CD4-positive, alpha-beta T cell treated with Interleukin-4 for 4 hours (primary cell): ENCODE measurements around the gene RIMS3.
"Not testable (repeated sequence)": the region's sequence is repeated elsewhere in the genome, so short reads cannot be mapped to it uniquely, and the experiment has no call there.

Experiments used
- DNase-seq: peaks from one replicate; pipeline ENCODE4 v3.0.0-alpha.2; 2020

RIMS3 gene

DNA sequence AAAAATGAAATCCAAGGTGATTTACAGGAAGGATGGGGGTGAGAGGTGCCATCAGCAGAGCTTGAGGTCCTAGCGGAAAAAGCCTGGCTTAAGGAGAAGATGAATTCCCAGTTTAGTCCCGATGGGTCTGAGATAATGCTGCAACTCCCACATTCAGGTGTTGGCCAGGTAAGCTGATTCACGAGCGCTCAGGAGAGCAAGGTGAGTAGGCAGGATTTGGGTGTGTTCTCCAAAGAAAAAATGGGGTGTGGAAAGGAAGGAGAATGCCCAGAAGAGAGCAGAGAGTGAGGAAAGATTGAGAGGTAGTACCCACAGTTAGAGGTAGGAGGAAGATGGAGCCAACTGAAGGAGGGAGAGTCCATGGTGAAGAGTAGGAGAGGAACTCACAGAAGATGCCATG is 12.5 kb downstream of the RIMS3 start:
- DNase-seq, result no peak

- no peak for DNase-seq
These were observed 13.0 kb downstream of the RIMS3 start for GRCh38 chr1:40652468-40652867.

- no peak for DNase-seq
These were observed 14.2 kb downstream of the RIMS3 start for GRCh38 chr1:40651138-40651857.

- no peak for DNase-seq
These were observed 15.4 kb downstream of the RIMS3 start for GRCh38 chr1:40650075-40650474.

DNA sequence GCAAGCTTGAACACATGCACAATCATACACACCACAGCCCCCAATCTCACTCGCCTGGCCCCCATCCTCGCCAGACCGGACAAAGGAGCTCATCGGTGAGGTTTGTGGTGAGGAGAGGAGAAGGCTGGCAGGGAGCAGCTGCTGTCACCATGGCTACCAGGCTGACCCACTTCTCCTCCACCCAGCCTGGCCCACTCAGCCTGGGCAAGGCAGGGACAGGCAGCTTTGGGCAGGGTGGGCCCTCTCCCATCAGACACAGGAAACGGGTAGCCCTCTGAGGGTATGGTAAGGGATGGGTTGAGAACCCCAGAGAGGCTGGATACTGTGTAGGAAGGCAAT is 15.9 kb downstream of the RIMS3 start:
- no peak for DNase-seq

DNA sequence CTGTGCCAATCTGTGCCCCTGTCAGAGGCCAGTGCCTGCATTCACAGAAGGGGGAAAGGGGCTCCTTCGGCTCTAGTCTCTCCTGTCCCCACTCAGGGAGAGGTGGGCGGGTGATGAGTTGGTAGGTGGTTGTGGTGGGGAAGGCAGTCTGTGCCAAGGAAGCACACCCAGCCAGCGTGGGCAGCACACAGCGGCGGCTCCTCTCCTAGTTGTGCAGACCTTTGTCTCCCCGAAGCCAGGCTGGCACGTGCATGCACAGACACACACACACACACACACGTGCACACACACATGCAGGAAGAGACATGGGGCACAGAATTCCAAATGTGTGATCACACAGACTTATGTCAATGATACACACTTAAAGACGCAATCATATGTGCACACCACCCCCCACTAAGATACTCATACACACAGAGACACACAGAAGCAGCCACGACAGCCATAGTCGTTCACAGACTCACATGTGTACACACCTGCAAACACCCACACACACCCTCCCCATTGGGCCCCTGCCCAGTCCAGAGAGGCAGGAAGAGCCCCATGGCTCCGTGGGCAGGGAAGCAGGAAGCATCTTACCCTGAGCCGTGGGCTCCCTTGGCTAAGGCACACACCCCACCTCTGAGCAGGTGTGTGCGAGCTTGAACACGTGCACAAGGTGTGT is 16.4 kb downstream of the RIMS3 start:
- no peak for DNase-seq

GRCh38 chr1:40648200-40648599 is 17.3 kb downstream of the RIMS3 start:
- DNase-seq, result no peak

DNA sequence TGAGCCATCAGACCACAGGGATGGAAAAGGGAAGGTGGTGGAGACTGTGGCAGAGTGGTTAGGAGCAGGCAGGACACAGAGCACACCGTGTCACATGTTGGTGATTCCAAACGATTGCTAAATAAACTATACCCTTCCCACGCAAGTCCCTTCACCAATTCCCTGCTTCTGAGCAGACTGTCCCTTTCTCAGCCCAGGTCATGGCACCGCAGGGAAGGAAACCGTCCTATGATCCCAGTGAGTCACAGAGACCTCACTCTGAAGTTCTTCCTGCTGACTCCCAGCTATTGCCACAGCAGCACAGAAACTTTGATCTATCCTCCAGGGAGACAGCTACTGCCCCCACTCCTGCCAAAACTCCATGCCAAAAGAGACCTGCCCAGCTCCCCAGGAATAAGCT is 19.2 kb downstream of the RIMS3 start:
- DNase-seq, result no peak

GRCh38 chr1:40645118-40645680 is 20.3 kb downstream of the RIMS3 start:
- DNase-seq, result no peak

DNA sequence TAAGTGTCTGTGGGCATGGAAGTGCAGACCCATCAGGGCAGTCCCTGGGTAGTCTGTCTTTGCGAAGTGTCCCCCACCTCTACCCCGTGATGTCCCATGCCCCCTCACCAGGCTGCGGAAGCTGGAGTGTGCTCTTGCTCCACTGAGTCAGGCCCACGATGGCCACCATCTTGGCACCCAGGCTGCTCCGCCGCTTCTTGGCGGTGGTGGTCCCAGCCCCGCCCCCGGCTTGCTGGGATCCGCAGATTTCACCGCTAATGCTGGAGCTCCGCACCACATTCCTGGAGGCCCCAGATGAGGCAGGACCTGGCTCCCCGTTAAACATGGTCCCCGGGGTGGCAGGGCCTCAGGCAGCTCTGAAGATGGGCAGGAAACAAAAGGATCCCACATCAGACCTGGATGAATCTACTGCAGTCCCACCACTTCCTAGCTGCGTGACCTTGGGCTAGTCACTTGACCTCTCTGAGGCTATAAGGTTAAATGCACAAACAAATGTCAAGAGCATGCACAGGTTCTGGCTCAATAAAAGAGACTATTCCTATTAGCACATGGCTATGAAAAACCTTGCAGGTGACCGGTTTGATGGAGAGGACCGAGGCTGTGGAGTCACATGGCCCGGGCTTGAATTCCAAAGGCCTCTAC is 23.8 kb downstream of the RIMS3 start:
- DNase-seq, result no peak

DNA sequence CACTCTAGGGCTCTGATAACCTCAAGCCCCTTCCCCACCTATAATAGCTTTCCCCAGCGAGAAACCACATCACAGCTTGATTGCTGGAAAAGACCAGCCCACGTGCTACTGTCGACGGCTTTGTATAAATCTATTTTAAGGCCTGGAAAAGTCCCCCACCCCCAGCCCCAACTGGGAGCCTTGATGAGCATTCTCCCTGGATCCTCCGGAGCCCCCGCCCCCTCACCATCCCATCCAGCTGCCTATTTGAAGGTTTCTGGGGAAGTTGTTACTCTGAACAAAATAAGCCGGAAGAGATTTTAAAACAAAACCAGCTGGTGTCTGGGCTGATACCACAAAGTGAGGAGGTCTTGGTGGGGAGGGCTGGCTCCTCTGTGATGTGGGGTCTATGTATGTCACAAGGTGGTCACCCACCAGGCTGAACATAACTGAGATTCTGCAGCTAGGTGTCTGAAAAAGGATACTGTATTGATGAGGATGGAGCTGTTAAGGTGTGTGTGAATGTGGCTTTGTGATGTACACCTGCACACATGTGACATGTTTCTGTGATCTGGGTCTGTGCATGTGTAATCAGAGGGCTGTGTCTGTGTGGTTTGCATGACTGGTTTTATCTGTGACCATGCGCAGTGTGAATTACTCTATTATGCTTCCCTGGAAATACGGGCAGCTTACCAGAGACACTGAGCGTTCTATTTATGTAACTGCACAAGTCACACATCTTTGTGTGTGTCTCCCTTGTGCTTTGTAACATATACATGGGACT is 25.0 kb downstream of the RIMS3 start:
- no peak for DNase-seq

DNA sequence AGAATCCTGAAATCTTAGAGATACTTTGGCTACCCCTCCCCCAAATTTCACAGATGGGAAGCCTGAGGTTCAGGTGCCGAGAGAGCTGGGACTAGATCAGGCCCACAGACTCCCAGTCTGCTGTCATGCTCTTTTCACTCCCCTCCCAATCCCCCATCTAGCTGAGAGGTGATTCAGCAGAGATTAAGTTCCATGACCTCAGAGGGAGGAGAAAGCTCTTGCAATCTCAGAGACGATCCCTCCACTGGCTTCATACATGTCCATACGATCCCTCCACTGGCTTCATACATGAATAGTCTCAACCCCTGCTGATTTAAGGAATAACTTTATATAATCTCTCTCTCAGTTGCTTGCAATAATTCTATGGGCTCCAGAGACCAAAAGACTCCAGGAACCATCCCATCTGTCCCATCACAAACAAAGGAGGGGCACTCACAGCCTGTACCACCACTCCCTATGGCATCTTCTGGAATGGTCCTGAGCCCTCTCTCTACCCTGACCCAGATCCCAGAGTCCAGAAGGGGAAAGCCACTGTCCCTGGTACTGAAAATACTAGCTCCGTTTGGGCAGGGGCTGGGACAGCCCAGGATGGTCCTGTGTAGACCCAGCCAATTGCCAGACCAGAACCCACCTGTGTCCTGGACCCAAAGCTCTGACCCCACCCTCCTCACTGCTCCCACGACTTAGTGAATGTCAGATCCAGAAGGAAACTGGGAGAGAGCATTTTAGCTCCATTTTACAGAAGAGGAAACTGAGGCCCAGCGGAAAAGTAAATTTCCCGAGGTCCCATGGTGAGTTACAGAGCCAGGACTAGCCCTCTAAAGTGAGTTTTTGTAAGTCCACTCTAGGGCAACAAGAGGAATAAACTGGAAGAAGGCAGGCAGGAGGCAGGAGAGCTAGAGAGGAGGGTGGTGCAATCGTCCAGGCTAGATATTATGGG is 27.1 kb downstream of the RIMS3 start:
- no peak for DNase-seq

GRCh38 chr1:40637470-40638007 is 27.9 kb downstream of the RIMS3 start:
- no peak for DNase-seq

DNA sequence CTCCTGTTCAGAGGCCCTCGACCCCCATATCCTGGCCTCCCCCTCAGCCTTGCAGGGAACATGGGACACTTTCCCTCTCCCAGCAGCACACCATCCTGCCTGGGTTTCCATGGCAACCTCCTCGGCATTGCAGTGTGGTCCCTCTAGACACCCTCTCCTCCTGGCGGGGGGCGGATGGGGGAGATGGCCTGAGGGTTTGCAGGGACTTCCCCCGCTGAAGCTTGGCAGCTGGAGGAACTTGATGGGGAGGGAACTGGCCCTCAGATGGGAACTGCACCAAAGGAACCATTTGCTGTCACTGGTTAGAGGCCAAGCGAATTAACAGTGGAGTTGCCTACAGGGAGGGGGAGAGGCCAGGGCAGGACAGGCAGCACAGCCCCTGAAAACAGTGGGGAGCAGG is 28.7 kb downstream of the RIMS3 start:
- DNase-seq, result no peak

GRCh38 chr1:40635763-40636500 is 29.6 kb downstream of the RIMS3 start:
- no peak for DNase-seq

DNA sequence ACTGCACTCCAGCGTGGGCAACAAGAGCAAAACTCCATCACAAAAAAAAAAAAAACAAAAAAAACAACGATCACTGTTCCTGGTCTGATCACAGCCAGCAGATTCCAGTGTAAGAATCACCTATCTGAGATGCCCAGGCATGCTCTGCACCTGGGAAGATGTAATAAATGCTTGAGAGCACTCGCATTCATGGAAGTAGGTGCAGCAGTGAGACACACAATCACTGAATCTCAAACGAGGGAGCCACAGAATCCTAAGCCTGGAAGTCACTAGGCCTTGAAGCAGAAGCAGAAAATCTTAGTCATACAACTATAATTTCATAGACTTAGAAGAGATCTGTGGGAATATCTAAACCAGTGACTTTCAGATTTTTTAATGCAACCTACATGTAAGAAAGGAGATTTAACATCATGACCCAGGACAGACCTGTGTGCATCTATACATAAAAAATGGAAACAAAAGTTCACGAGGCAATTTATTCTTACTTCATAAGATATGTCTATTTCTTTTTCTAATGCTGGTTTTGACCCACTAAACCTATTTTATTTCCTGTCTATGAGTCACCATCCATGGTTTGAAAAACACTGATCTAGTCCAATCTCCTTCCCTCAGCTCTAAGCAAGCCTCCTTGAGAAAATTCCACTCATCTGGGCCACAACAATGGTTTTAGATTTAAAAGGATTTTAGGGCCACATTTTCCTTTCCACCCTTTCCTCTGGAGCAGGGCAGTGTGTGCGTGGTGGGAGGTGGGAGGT is 30.4 kb downstream of the RIMS3 start:
- no peak for DNase-seq

DNA sequence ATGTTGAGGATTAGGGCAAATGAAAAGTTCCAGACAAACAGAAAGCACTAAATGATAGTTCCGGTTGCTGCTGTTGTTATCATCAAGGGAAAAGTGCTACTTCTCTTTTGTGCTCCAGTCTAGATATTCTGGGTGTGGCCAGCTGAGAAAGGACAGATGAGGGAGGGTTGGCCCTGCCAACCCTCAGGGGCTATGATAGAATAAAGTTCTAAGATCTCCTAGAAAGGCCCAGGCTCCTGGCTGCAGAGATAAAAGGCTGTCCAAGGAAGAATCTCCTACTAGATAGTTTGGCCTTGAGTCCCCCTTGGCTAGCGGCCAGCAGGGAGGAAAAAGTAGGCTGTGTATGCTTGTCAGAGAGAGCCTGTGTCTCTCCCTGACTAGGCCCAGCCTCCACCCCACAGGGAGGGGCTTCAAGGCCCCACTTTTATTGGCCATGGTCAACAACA is 31.5 kb downstream of the RIMS3 start:
- no peak for DNase-seq

GRCh38 chr1:40633523-40633922 is 32.0 kb downstream of the RIMS3 start:
- no peak for DNase-seq

DNA sequence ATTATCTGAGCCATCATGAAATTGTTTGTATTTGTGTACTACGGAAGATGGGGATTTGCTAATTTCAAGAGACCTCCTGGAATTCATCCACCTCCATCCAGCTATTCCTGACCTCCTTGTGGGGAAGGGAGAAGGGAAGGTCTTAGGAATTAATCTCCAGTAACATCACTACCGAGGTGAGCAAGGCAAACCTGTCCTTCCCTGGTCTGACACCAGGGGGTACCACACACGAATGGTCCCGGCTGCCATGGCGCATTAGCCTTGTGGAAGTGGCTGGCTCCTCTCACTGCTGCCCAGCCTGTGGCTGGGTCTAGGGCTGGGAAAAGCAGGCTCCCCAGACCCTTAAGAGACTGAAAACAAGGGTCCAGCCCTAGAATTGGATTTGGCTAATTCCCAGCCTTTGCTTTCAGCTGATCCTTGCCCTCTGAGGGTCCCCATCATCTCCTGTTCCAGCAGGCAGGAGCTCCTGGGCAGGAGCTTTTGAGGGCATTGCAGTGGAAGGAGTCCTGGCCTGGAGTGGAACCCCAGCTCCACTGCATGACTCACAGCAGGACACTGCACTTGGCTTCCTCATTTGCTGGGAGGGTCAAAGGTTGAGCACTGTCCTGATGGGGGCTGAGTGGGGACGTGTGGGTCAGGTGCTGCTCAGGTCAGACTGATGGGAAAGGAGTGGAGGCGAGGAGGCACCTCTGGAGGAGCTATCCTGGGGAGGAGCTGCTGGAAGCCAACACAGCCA is 34.8 kb downstream of the RIMS3 start:
- no peak for DNase-seq

- not testable (repeated sequence) for DNase-seq
These were observed 35.9 kb downstream of the RIMS3 start for GRCh38 chr1:40629546-40629945.
